Stimulated activated CD8-positive, alpha-beta memory T cell treated with anti-CD3 and anti-CD28 coated beads, Interleukin-15, amount 100 ng/mL, for 48 hours (primary cell): ENCODE data around the gene PJVK.
"Not testable (repeated sequence)": the region's sequence is repeated elsewhere in the genome, so short reads cannot be mapped to it uniquely, and the experiment has no call there.

Experiments used
- DNase-seq, 2 donors: peaks; one replicate each; pipeline ENCODE4 v3.0.0-alpha.2; 2020; ENCODE audit warnings: low read depth in 2 of 2

The PJVK gene, protein sequence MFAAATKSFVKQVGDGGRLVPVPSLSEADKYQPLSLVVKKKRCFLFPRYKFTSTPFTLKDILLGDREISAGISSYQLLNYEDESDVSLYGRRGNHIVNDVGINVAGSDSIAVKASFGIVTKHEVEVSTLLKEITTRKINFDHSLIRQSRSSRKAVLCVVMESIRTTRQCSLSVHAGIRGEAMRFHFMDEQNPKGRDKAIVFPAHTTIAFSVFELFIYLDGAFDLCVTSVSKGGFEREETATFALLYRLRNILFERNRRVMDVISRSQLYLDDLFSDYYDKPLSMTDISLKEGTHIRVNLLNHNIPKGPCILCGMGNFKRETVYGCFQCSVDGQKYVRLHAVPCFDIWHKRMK

GRCh38 chr2:178450774-178451525 lies at the start of gene PJVK, which contains the start of gene PRKRA:
Gene PJVK, plus strand, starts transcription at chr2:178451378. Its CDS starts 2,032 bp downstream, at chr2:178453410.
Gene PRKRA, minus strand, starts transcription at chr2:178451175. Its CDS starts 145 bp downstream, at chr2:178451030.
- peak; percentile 90 to 92 for DNase-seq

GRCh38 chr2:178401994-178402437 lies 49.2 kb upstream of the PJVK start:
- DNase-seq, result no peak

DNA sequence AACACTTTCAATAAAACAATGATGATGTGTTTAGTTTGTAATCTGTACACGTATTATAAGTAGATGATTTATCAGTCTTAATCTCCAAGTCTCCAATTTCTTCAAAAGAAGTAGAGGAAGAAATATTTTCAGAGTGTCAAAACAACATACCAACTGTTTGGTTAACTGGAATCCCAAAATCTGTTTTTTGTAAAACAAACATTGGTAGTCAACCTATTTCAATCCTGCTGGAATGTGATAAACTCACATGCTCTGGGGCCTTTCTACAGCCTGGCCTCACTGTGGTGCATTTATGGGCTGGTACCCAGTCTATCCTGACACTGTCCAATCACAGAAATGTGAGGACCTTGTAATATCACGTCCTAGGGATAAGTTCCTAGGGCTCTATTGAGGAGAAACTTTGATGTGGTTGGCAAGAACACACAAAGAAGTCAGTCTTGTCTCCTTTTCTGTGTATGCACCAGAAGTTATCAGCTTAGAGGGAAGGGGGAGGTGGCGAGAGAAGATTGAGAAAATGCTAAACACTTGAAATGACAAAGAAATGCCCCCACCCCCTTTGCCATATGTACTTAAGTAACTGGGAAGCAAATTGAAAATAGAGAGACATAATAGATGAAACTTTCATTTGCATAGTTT lies 47.4 kb upstream of the PJVK start:
- no peak for DNase-seq

- DNase-seq, result peak; percentile 4 to 9
Measured at GRCh38 chr2:178404368-178404767, 46.8 kb upstream of the PJVK start.

DNA sequence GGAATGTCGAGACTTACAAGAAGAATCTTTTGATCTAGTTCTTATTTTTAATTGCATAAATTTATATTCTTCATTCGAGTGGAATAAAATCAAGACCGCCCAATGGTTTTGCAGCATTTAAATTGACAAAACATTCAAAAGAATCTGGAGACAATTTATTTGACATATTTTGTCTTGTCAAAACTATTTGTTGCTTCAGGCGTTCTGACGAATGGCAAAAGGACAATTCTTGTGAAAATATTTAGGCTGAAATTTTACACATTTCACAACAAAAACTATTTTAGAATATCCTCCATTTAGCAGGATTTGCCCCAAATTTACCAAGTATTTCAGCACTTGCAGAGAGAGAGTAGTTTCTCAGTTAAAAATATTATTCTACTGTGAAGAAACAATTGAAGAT lies 41.9 kb upstream of the PJVK start:
- no peak for DNase-seq

DNA sequence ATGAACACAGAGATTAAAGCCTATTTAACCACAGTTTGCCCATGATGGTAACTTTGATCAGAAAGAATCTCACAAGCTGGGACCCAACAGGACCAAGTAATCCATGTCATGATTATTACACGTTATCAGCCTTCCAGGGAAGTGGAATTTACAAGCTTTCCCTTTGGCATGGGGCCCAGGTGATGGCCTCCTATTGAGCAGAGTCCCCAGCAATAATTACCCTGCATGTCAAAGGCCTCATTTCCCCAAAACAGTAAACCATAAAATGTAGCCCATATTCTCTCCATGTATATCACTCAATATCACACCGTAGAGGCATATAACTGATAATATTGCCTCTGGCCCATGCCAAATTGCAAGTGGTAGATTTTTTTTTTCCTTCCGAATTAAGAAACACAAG lies 39.1 kb upstream of the PJVK start:
- no peak for DNase-seq

GRCh38 chr2:178412453-178412852 lies 38.7 kb upstream of the PJVK start:
- not testable (repeated sequence) for DNase-seq

- DNase-seq, result peak; percentile 69 to 72
Measured at GRCh38 chr2:178413472-178414265, 37.5 kb upstream of the PJVK start.

DNA sequence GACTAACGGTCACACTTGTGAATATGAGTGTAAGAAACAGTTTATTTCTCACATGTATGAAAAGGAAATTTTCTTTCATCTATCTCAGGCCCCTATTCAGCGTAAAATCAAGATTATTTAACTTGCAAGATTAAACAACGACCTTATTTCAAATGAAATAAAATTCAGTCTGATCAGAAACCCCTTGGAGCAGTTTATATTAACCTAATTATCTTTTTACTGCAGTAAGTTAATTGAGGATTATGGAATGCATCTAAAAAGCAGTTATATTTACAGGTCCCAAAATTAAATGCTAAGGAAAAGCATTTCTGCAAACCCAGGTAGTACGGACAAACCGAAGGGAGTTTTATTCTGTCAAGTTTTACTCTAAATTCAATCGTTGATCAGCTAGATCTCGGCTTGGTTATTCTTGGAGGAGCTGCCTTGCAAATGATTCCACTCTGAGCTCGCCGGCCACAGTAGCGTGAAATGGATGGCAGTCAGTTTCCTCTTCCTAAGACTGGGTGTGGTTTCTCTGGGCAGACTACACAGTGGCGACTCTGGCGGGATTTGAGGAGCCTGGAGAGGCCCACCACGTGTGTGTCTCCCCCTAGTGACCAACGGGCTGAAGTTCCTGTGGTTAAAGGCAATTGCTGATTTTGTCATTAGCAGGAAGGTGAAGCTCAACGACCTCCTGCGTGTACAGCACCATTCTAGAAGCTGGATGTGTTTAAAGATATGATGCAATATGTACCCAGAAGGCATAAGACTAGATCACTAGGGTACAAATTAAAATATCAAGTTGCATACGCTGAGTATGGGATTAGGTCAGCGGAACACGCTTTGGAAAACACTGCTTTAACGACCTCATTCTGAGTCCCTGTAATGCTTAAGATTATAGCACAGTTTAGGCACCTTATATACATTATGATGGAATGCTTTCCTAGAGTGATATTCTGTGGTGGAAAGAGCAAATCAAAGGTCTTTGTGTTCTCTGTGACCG lies 36.6 kb upstream of the PJVK start:
- peak; percentile 72 to 74 for DNase-seq

GRCh38 chr2:178415979-178416378 lies 35.2 kb upstream of the PJVK start:
- DNase-seq, result no peak

GRCh38 chr2:178417916-178418315 lies 33.3 kb upstream of the PJVK start:
- DNase-seq, result no peak

DNA sequence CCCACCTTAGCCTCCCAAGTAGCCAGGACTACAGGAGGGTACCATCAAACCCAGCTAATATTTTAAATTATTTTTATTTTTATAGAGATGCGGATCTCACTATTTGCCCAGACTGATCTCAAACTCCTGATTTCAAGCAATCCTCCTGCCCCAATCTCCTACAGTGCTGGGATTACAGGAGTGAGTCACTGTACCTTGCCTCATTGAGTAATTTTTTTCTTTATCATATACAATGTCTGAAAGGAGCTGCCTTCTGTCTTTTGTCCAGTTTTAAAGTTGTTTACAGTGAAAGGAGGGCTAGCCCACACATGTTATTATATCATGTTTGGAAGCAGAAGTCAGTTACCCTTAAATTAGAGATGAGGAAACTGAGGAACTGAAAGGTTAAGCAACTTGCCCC lies 32.8 kb upstream of the PJVK start:
- no peak for DNase-seq

GRCh38 chr2:178419123-178419522 lies 32.1 kb upstream of the PJVK start:
- no peak for DNase-seq

- DNase-seq, result no peak
Measured at GRCh38 chr2:178420463-178420999, 30.6 kb upstream of the PJVK start.

DNA sequence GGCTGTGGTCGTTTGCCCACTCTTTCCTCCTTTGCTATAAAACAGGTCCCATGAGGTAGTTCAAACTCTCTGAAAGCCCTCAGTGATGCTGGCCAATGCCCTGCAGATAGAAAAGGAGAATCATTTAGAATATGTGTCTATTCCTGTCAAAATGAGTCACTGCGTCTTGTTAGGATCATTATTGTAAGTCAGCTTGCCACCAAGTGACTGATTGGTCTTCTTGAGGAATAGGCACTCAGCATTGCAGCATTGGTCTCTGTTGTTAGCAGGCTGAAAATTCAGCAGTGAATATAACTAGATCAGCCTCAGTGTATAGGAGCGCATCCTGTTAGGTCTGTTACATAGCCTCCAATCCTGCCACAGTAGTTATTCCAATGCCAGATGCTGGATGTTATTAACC lies 29.1 kb upstream of the PJVK start:
- no peak for DNase-seq

DNA sequence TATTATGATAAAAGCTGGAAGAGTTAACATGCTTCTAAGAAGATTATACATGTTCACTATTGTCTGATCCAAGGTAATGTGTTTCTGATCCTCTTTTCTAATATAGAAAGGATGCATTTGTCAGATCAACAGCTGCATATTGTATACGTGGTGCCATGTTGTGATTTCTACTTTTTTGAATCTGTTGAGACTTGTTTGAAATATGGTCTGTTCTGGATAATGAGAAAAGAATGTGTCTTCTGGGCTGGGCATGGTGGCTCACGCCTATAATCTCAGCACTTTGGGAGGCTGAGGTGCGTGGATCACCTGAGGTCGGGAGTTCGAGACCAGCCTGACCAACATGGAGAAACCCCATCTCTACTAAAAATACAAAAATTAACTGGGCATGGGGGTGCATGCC lies 27.4 kb upstream of the PJVK start:
- DNase-seq, result not testable (repeated sequence)

GRCh38 chr2:178425255-178425827 lies 25.8 kb upstream of the PJVK start:
- DNase-seq, result no peak

GRCh38 chr2:178426388-178426787 lies 24.8 kb upstream of the PJVK start:
- no peak for DNase-seq

- DNase-seq, result no peak
Measured at GRCh38 chr2:178427458-178427857, 23.7 kb upstream of the PJVK start.

- no peak for DNase-seq
Measured at GRCh38 chr2:178428396-178428806, 22.8 kb upstream of the PJVK start.
